Loucy (cell line): ENCODE data around the gene JAG1.

Source experiments
- H2AFZ ChIP-seq: fragments of 200-600 bp; sonication (generic); 2 replicates; pipeline ENCODE4 v1.6.0; 2016; ENCODE audit warnings: antibody characterized with exemption, mild to moderate bottlenecking, low read length, moderate library complexity
- H3F3A ChIP-seq: fragments of 200-600 bp; 2 replicates; pipeline ENCODE4 v1.6.0; 2016; ENCODE audit warnings: antibody characterized with exemption, low read depth, mild to moderate bottlenecking
- H3K27me3 ChIP-seq: fragments of 200-600 bp; sonication (generic); 2 replicates; pipeline ENCODE4 v1.6.1; 2014; ENCODE audit warnings: low read length, mild to moderate bottlenecking; ENCODE audit not compliant: insufficient read depth, poor library complexity, severe bottlenecking
- H3K36me3 ChIP-seq: fragments of 200-600 bp; sonication (generic); 2 replicates; pipeline ENCODE4 v1.6.1; 2016; ENCODE audit warnings: low read length; ENCODE audit not compliant: insufficient read depth
- H3K4me1 ChIP-seq: fragments of 200-600 bp; sonication (generic); 2 replicates; pipeline ENCODE4 v1.5.1; 2014; ENCODE audit warnings: low read length, mild to moderate bottlenecking; ENCODE audit not compliant: insufficient read depth, poor library complexity, severe bottlenecking
- H3K4me2 ChIP-seq: fragments of 200-600 bp; sonication (generic); 2 replicates; pipeline ENCODE4 v1.6.0; 2014; ENCODE audit warnings: antibody characterized with exemption, low read length, low read depth, mild to moderate bottlenecking; ENCODE audit not compliant: poor library complexity, severe bottlenecking
- H3K4me3 ChIP-seq: fragments of 200-600 bp; sonication (generic); 2 replicates; pipeline ENCODE4 v1.5.1; 2014; ENCODE audit warnings: low read length, mild to moderate bottlenecking, mixed read lengths; ENCODE audit not compliant: poor library complexity, severe bottlenecking
- H3K79me2 ChIP-seq: fragments of 200-600 bp; sonication (generic); 2 replicates; pipeline ENCODE4 v1.6.1; 2014; ENCODE audit warnings: low read length; ENCODE audit not compliant: insufficient read depth
- H3K9ac ChIP-seq: fragments of 200-600 bp; sonication (generic); 2 replicates; pipeline ENCODE4 v1.6.0; 2014; ENCODE audit warnings: mild to moderate bottlenecking, low read depth, low read length, moderate library complexity; ENCODE audit not compliant: poor library complexity, severe bottlenecking
- H3K9me2 ChIP-seq: fragments of 200-600 bp; sonication (generic); replicated peaks from 2 replicates; pipeline ENCODE4 v1.6.1; 2016; ENCODE audit warnings: low read depth, low read length, mixed read lengths
- H3K9me3 ChIP-seq: fragments of 200-600 bp; sonication (generic); 2 replicates; pipeline ENCODE4 v1.6.1; 2014; ENCODE audit warnings: mild to moderate bottlenecking, antibody characterized with exemption, low read length, low read depth; ENCODE audit not compliant: insufficient read depth
- H4K20me1 ChIP-seq: fragments of 200-600 bp; sonication (generic); 2 replicates; pipeline ENCODE4 v1.6.0; 2014; ENCODE audit warnings: antibody characterized with exemption, low read length, mild to moderate bottlenecking; ENCODE audit not compliant: insufficient read depth, poor library complexity, severe bottlenecking
- CTCF ChIP-seq: fragments of 200-600 bp; sonication (generic); conservative IDR thresholded peaks from 2 replicates; pipeline ENCODE4 v1.5.1; 2014; ENCODE audit warnings: mild to moderate bottlenecking, antibody characterized with exemption, low read length
- EZH2phosphoT487 ChIP-seq: fragments of 200-600 bp; IDR thresholded peaks from 2 replicates; pipeline ENCODE4 v1.6.1; 2018; ENCODE audit warnings: antibody characterized with exemption, mild to moderate bottlenecking, moderate library complexity, borderline replicate concordance

Gene JAG1

DNA sequence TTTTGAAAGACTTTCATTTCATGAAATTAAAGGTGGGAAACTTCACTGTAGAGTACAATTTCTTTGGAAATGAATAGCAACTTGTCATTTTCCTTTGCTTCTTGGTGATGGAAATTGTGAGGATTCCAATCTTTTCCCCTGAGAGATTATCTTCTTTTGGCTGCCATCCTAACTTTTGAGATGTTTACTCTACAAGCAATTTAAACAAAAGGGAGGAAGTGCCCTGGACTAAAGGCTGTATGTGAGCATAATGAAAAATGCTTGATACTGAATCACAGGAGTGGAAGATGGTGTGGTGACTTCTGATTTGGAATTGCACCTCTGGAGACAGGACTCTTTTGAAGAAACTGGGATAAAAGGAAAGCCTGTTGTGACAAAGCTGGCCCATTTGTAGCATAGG is 43.1 kb upstream of the JAG1 start:
- Histone ChIP-seq H3K36me3 (no peaks in the 10 kb centered on the region), H3F3A (no peaks in the 10 kb centered on the region), H4K20me1 (no peaks in the 10 kb centered on the region), H3K4me1 (no peaks in the 10 kb centered on the region), H3K79me2 (no peaks in the 10 kb centered on the region), H3K9ac (no peak overlapping the region), H3K4me3 (no peak overlapping the region), H3K9me3 (no peaks in the 10 kb centered on the region), H2AFZ (no peak overlapping the region), H3K9me2 (no peaks in the 10 kb centered on the region), H3K27me3 (no peaks in the 10 kb centered on the region), H3K4me2 (no peak overlapping the region)
- TF ChIP-seq CTCF = no peak
- no peak for TF ChIP-seq EZH2phosphoT487

DNA sequence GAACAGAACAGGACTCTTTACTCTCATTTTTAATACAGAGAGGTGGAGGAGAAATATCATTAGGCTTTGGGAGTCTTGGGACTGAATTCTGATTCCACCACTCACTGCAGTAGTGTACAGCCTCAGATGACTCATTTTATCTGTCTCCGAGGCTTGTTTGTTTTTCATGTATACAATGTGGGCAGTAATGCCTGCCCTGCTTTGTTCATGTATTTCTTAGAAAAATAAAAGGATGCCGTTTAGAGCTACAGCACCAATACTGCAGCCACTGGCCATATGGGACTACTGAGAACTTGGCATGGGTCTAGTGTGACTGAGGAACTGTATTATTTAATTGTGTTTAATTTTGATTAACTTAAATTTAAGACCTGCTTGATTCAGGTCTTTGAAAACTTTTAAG is 41.2 kb upstream of the JAG1 start:
- no peaks in the 10 kb centered on the region for H3K27me3 ChIP-seq
- no peaks in the 10 kb centered on the region for H3K9me2 ChIP-seq
- H3K4me3 ChIP-seq = no peak overlapping the region
- H3K4me1 ChIP-seq = no peaks in the 10 kb centered on the region
- no peaks in the 10 kb centered on the region for H3K36me3 ChIP-seq
- no peaks in the 10 kb centered on the region for H3K9me3 ChIP-seq
- H3K79me2 ChIP-seq = no peaks in the 10 kb centered on the region
- TF ChIP-seq EZH2phosphoT487 = no peak
- TF ChIP-seq CTCF = no peak
- no peaks in the 10 kb centered on the region for H4K20me1 ChIP-seq
- H3K9ac ChIP-seq = no peak overlapping the region
- H2AFZ ChIP-seq = no peak overlapping the region
- no peaks in the 10 kb centered on the region for H3F3A ChIP-seq
- no peak overlapping the region for H3K4me2 ChIP-seq

GRCh38 chr20:10714236-10714975 is 40.6 kb upstream of the JAG1 start:
- H3F3A ChIP-seq = no peaks in the 10 kb centered on the region
- no peaks in the 10 kb centered on the region for H3K9me3 ChIP-seq
- no peaks in the 10 kb centered on the region for H3K27me3 ChIP-seq
- no peak overlapping the region for H3K4me2 ChIP-seq
- no peaks in the 10 kb centered on the region for H3K36me3 ChIP-seq
- no peaks in the 10 kb centered on the region for H3K79me2 ChIP-seq
- TF ChIP-seq CTCF (no peak), EZH2phosphoT487 (no peak)
- H4K20me1 ChIP-seq = no peaks in the 10 kb centered on the region
- H2AFZ ChIP-seq = no peak overlapping the region
- no peaks in the 10 kb centered on the region for H3K4me1 ChIP-seq
- H3K9me2 ChIP-seq = no peaks in the 10 kb centered on the region
- H3K9ac ChIP-seq = no peak overlapping the region
- no peak overlapping the region for H3K4me3 ChIP-seq
